ENCODE results near the gene ITGAL. TPM values are rescaled to one million over a fixed set of nuclear protein-coding genes. Genes with fewer than 3 reads are reported as not detected.
"Not testable (repeated sequence)": the region's sequence is repeated elsewhere in the genome, so short reads cannot be mapped to it uniquely, and the experiment has no call there.

ITGAL gene
- total RNA-seq, 2 donors from 2014 or later, result not detected

DNA sequence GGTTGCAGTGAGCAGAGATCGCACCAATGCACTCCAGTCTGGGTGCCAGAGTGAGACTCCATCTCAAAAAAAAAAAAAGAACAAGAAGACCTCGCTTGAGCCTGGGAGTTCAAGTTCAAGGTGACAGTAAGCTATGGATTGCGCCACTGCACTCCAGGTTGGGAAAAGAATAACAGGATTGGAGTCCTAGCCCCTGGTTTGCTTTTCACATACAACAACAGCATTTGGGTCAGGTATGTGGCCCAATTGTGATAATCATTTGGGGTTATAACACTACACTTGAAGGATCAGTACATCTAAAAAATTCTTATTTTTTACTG, 23.5 kb upstream of the ITGAL start:
- TF ChIP-seq, protein P1, sequence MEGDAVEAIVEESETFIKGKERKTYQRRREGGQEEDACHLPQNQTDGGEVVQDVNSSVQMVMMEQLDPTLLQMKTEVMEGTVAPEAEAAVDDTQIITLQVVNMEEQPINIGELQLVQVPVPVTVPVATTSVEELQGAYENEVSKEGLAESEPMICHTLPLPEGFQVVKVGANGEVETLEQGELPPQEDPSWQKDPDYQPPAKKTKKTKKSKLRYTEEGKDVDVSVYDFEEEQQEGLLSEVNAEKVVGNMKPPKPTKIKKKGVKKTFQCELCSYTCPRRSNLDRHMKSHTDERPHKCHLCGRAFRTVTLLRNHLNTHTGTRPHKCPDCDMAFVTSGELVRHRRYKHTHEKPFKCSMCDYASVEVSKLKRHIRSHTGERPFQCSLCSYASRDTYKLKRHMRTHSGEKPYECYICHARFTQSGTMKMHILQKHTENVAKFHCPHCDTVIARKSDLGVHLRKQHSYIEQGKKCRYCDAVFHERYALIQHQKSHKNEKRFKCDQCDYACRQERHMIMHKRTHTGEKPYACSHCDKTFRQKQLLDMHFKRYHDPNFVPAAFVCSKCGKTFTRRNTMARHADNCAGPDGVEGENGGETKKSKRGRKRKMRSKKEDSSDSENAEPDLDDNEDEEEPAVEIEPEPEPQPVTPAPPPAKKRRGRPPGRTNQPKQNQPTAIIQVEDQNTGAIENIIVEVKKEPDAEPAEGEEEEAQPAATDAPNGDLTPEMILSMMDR (conservative IDR thresholded peaks at IDR 0.05), result no peak
- Mint-ChIP-seq H3K36me3 (ENCODE audit: low read depth) (peaks cover 10% of the 10 kb centered on the region), H3K4me1 (peaks cover 14% of the 10 kb centered on the region), H3K27ac (no peak overlapping the region), H3K9me3 (peaks cover 9% of the 10 kb centered on the region), H3K27me3 (ENCODE audit: insufficient read depth) (peaks cover 12% of the 10 kb centered on the region), H3K4me3 (no peak overlapping the region)
- Histone ChIP-seq H3K27me3 (ENCODE audit: control insufficient read depth, insufficient read depth, low read length, poor library complexity, severe bottlenecking) (no peaks in the 10 kb centered on the region), H3K36me3 (ENCODE audit: control insufficient read depth, insufficient read depth, low read length) (peaks cover 5% of the 10 kb centered on the region), H3K9me3 (ENCODE audit: control insufficient read depth, low read length) (peaks cover 8% of the 10 kb centered on the region), H3K9ac (ENCODE audit: extremely low read depth, low read length, poor library complexity, severe bottlenecking) (no peak overlapping the region), H3K4me3 (ENCODE audit: low read length) (no peak overlapping the region), H3K27ac (ENCODE audit: low read depth, low read length) (no peak overlapping the region), H3K4me1 (ENCODE audit: control insufficient read depth, insufficient read depth, low read length) (peaks cover 3% of the 10 kb centered on the region)
- WGBS, 2 experiments (ENCODE audit: insufficient coverage in 1 of 2, insufficient read length in 1 of 2), result 88 to 93% methylated on average over 3 of the region's 3 CpGs
- DNase-seq, result no peak

DNA sequence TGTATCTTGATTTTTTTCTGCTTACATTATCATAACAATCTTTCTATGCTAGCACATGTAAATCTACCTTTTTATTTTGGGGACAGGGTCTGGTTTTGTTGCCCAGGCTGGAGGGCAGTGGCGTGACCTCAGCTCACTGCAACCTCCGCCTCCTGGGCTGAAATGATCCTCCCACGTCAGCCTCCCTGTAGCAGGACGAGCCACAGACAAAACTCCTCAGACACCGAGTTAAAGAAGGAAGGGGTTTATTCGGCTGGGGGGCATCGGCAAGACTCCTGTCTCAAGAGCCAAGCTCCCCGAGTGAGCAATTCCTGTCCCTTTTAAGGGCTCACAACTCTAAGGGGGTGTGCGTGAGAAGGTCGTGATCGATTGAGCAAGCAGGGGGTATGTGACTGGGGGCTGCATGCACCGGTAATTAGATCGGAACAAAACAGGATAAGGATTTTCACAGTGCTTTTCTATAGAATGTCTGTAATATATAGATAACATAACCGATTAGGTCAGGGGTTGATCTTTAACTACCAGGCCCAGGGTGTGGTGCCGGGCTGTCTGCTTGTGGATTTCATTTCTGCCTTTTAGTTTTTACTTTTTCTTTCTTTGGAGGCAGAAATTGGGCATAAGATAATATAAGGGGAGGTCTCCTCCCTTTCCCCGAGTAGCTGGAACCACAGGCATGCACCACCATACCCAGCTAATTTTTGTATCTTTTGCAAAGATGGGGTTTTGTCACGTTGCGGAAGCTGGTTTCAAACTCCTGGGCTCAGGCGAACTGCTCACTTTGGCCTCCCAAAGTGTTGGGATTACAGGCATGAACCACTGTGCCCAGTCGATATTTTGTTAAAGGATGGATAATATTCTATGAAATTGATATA, 19.6 kb upstream of the ITGAL start:
- not testable (repeated sequence) for H3K36me3 Mint-ChIP-seq (ENCODE audit: low read depth); H3K27ac Mint-ChIP-seq

DNA sequence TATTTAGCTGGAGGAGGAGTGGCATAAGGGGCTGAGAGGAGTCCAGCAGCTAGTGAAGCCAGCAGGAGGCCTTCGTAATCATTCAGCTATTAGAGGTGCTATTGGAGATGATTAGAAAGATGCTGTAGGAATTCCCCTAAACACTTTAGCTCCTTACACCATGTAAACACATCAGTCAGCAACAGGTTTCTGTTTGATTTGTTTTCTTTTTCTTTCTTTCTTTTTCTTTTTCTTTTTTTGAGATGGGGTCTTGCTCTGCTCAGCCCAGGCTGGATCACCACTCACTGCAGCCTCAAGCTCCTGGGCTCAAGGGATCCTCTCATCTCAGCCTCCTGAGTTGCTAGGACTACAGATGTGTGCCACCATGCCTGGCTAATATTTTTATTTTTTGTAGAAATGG, 16.2 kb upstream of the ITGAL start:
- no peak for DNase-seq
- TF ChIP-seq, protein P1 (conservative IDR thresholded peaks at IDR 0.05), result no peak
- H3K9ac ChIP-seq (ENCODE audit: extremely low read depth, low read length, poor library complexity, severe bottlenecking), result no peak overlapping the region
- Mint-ChIP-seq H3K36me3 (ENCODE audit: low read depth) (no peaks in the 10 kb centered on the region), H3K27ac (no peak overlapping the region), H3K9me3 (no peaks in the 10 kb centered on the region), H3K4me3 (no peak overlapping the region), H3K4me1 (peaks cover 22% of the 10 kb centered on the region), H3K27me3 (ENCODE audit: insufficient read depth) (no peaks in the 10 kb centered on the region)
- no peak overlapping the region for H3K4me3 ChIP-seq (ENCODE audit: low read length)
- H3K36me3 ChIP-seq (ENCODE audit: control insufficient read depth, insufficient read depth, low read length), result no peaks in the 10 kb centered on the region
- no peaks in the 10 kb centered on the region for H3K27me3 ChIP-seq (ENCODE audit: control insufficient read depth, insufficient read depth, low read length, poor library complexity, severe bottlenecking)
- no peak overlapping the region for H3K27ac ChIP-seq (ENCODE audit: low read depth, low read length)
- no peaks in the 10 kb centered on the region for H3K9me3 ChIP-seq (ENCODE audit: control insufficient read depth, low read length)
- WGBS, 2 experiments (ENCODE audit: insufficient coverage in 1 of 2, insufficient read length in 1 of 2), result no CpG with 5 or more reads among the region's 1 CpG
- H3K4me1 ChIP-seq (ENCODE audit: control insufficient read depth, insufficient read depth, low read length), result no peaks in the 10 kb centered on the region

More for the DNA sequence above, 19.6 kb upstream of the ITGAL start:
- not testable (repeated sequence) for H3K4me3 ChIP-seq (ENCODE audit: low read length); H3K9ac ChIP-seq (ENCODE audit: extremely low read depth, low read length, poor library complexity, severe bottlenecking); H3K9me3 Mint-ChIP-seq; H3K27me3 ChIP-seq (ENCODE audit: control insufficient read depth, insufficient read depth, low read length, poor library complexity, severe bottlenecking); H3K27ac ChIP-seq (ENCODE audit: low read depth, low read length); H3K36me3 ChIP-seq (ENCODE audit: control insufficient read depth, insufficient read depth, low read length); H3K9me3 ChIP-seq (ENCODE audit: control insufficient read depth, low read length); H3K4me3 Mint-ChIP-seq; DNase-seq; H3K27me3 Mint-ChIP-seq (ENCODE audit: insufficient read depth); H3K4me1 ChIP-seq (ENCODE audit: control insufficient read depth, insufficient read depth, low read length)
- H3K4me1 Mint-ChIP-seq, result peaks cover 22% of the 10 kb centered on the region
- 77 to 89% methylated on average over 8 to 20 of the region's 20 CpGs for WGBS, 2 experiments (ENCODE audit: insufficient coverage in 1 of 2, insufficient read length in 1 of 2)
